CD14-positive monocyte (primary cell): Measurements from ENCODE around the gene UBL5. TPM values are rescaled to one million over a fixed set of nuclear protein-coding genes. Genes with fewer than 3 reads are reported as not detected.

ENCODE experiments used
- DNase-seq, 3 donors: peaks; one replicate each; pipeline ENCODE4 v3.0.0-alpha.2; 2011 to 2022
- H2AFZ ChIP-seq: 2 replicates; pipeline ENCODE4 v1.6.0; 2012; ENCODE audit warnings: mild to moderate bottlenecking, low read depth, low read length, inconsistent platforms; ENCODE audit not compliant: insufficient read depth, poor library complexity, severe bottlenecking
- H3K27ac ChIP-seq, 2 donors: 1 replicate in 1 of 2; 2 replicates in 1 of 2; pipeline ENCODE4 v1.5.1; 2012 to 2013; ENCODE audit warnings: low read length in 2 of 2, control low read depth in 1 of 2, inconsistent platforms in 1 of 2, low read depth in 1 of 2, mild to moderate bottlenecking in 1 of 2
- H3K27me3 ChIP-seq, 2 donors: one replicate each; pipeline versions ENCODE4 v1.6.0 to v1.6.1; 2011 to 2013; ENCODE audit warnings: low read length in 2 of 2; ENCODE audit not compliant: control insufficient read depth in 2 of 2, insufficient read depth in 2 of 2
- H3K36me3 ChIP-seq, 2 donors: replicated peaks in 1 of 2; 1 replicate in 1 of 2; 2 replicates in 1 of 2; pipeline versions ENCODE4 v1.5.1 to v1.6.1; 2012 to 2013; ENCODE audit warnings: low read length in 2 of 2, control low read depth in 1 of 2, inconsistent platforms in 1 of 2, mild to moderate bottlenecking in 1 of 2; ENCODE audit not compliant: insufficient read depth in 2 of 2, control insufficient read depth in 1 of 2
- H3K4me1 ChIP-seq, 2 donors: 1 replicate in 1 of 2; 2 replicates in 1 of 2; pipeline versions ENCODE4 v1.5.1 to v1.6.1; 2012 to 2013; ENCODE audit warnings: low read length in 2 of 2, control low read depth in 1 of 2, inconsistent platforms in 1 of 2, mild to moderate bottlenecking in 1 of 2, moderate library complexity in 1 of 2; ENCODE audit not compliant: insufficient read depth in 2 of 2, control insufficient read depth in 1 of 2
- H3K4me2 ChIP-seq: replicated peaks from 2 replicates; pipeline ENCODE3; 2012; ENCODE audit warnings: low read length, moderate library complexity, mild to moderate bottlenecking; ENCODE audit not compliant: poor library complexity, severe bottlenecking; ENCODE audit errors: extremely low read depth
- H3K4me3 ChIP-seq, 3 experiments: fragments of 200-600 bp in 1 of 3; sonication (generic) in 1 of 3; replicated peaks in 1 of 3; 1 replicate in 2 of 3; 2 replicates in 1 of 3; pipeline ENCODE4 v1.5.1; 2011 to 2013; ENCODE audit warnings: low read length in 3 of 3, mild to moderate bottlenecking in 3 of 3, control low read depth in 2 of 3, low read depth in 2 of 3, inconsistent platforms in 1 of 3, moderate library complexity in 1 of 3
- H3K79me2 ChIP-seq: 2 replicates; pipeline ENCODE4 v1.6.0; 2012; ENCODE audit warnings: mild to moderate bottlenecking, control low read depth, inconsistent platforms, low read length, moderate library complexity; ENCODE audit not compliant: insufficient read depth
- H3K9ac ChIP-seq: 2 replicates; pipeline ENCODE4 v1.6.0; 2017; ENCODE audit warnings: low read length, mild to moderate bottlenecking; ENCODE audit not compliant: insufficient read depth, poor library complexity, severe bottlenecking
- H3K9me3 ChIP-seq, 2 donors: replicated peaks in 1 of 2; 1 replicate in 1 of 2; 2 replicates in 1 of 2; pipeline versions ENCODE4 v1.5.1 to v1.6.1; 2012 to 2013; ENCODE audit warnings: low read length in 2 of 2, control low read depth in 1 of 2; ENCODE audit not compliant: control insufficient read depth in 1 of 2, insufficient read depth in 1 of 2
- H4K20me1 ChIP-seq: 2 replicates; pipeline ENCODE4 v1.6.0; 2012; ENCODE audit warnings: mild to moderate bottlenecking, low read length, control low read depth, moderate library complexity; ENCODE audit not compliant: insufficient read depth
- H3K27ac Mint-ChIP-seq, 7 donors: one replicate each; pipeline ENCODE4 v1.8.0; 2020; ENCODE audit warnings: mild to moderate bottlenecking in 7 of 7, mixed read lengths in 7 of 7, moderate library complexity in 6 of 7, inconsistent platforms in 2 of 7
- H3K27me3 Mint-ChIP-seq, 3 donors: one replicate each; pipeline ENCODE4 v1.8.0; 2021 to 2022; ENCODE audit warnings: low read depth in 3 of 3, mild to moderate bottlenecking in 3 of 3, mixed read lengths in 3 of 3, moderate library complexity in 3 of 3, inconsistent platforms in 1 of 3
- H3K36me3 Mint-ChIP-seq, 2 donors: one replicate each; pipeline ENCODE4 v1.8.0; 2020; ENCODE audit warnings: mixed read lengths in 2 of 2, inconsistent platforms in 1 of 2, mild to moderate bottlenecking in 1 of 2
- H3K4me1 Mint-ChIP-seq: one replicate; pipeline ENCODE4 v1.8.0; 2020; ENCODE audit warnings: mild to moderate bottlenecking, mixed read lengths
- H3K4me3 Mint-ChIP-seq, 2 donors: one replicate each; pipeline ENCODE4 v1.8.0; 2020; ENCODE audit warnings: mild to moderate bottlenecking in 2 of 2, mixed read lengths in 2 of 2, moderate library complexity in 1 of 2
- H3K9me3 Mint-ChIP-seq, 7 donors: one replicate each; pipeline ENCODE4 v1.8.0; 2020 to 2022; ENCODE audit warnings: mixed read lengths in 7 of 7, mild to moderate bottlenecking in 6 of 7, moderate library complexity in 6 of 7, inconsistent platforms in 2 of 7
- WGBS: methylation state at CpG from one replicate; pipeline ENCODE4 v1.1.5; 2013; ENCODE audit warnings: missing lambda C conversion rate; ENCODE audit not compliant: insufficient coverage; 5-methylcytosine and 5-hydroxymethylcytosine counted together
- intact Hi-C, 2 donors: fragments of 100-400 bp; cut with micrococcal nuclease; formaldehyde crosslinking; loops; one replicate each; pipeline versions ENCODE4 v1.15.0 to v1.15.1; 2023
- polyA plus RNA-seq, 3 donors: library from polyadenylated mRNA; depleted of rRNA in 1 of 3; unstranded in 2 of 3; stranded (reverse) in 1 of 3; fragments of 300-500 nt in 2 of 3; fragments of >200 nt in 1 of 3; fragmentation: Illumina TruSeq in 2 of 3; gene quantifications; 1 replicate in 2 of 3; 2 replicates in 1 of 3; pipeline ENCODE4 v1.2.3, GENCODE V29; 2012 to 2021
- TF ChIP-seq, protein P1 (sequence below): fragments of 200-600 bp; IDR thresholded peaks from one replicate; pipeline ENCODE4 v1.8.0; 2022; ENCODE audit warnings: antibody characterized with exemption, mild to moderate bottlenecking

Gene UBL5
- polyA plus RNA-seq, 3 donors = 713 to 783 (median 728) TPM

DNA sequence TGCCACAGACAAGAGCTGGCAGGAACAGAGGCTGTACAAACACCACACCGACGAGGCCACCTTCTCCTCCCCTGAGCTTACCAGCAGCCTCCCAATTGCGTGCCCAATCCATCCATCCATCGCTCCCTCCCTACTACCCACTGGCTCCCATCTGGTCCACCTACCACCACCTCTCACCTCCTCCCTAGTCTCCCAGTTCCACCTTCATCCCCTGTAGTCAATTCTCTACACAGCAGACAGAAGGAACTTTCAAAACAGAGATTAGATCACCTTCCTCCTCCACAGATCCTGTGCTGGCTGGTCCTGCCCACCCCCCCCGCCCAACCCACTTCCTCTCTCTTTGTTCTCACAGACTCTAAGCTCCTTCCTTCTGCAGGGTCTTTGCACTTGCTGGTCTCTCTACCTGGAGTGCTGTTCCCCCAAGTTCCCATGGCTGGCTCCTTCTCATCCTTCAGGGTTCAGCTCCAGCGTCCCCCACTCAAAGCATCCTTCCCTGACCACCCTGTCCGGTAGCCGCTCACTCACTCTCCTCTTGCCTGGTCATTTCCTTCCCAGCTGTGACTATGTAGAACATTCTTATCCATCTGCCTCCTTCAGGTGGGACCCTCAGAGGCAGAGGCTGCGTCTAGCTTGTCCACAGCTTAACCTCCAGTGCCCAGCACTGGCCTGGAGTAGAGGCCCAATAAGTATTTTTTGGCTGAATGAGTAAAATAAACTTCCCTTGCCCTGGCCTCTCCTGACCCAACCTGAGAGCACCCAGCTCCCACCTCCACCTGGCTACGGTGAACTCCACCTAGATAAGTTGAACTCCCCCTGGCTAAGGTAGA lies 30.4 kb downstream of the UBL5 start:
- Mint-ChIP-seq H3K9me3 (peaks cover 0 to 5% (median 4%) of the 10 kb centered on the region in 7 donors), H3K4me3 (no peak overlapping the region), H3K27ac (peak overlapping the region in 2 of 7 donors; percentile 59 to 79), H3K4me1 (peaks cover 14% of the 10 kb centered on the region), H3K27me3 (peaks cover 2 to 9% (median 3%) of the 10 kb centered on the region in 3 donors), H3K36me3 (peaks cover 0 to 5% of the 10 kb centered on the region in 2 donors)
- Histone ChIP-seq H3K79me2 (no peaks in the 10 kb centered on the region), H3K4me2 (no peak overlapping the region), H3K36me3 (no peaks in the 10 kb centered on the region), H3K4me1 (peaks cover 0 to 12% of the 10 kb centered on the region in 2 donors), H3K27me3 (no peaks in the 10 kb centered on the region), H3K9ac (no peak overlapping the region), H2AFZ (no peak overlapping the region), H3K9me3 (no peaks in the 10 kb centered on the region), H3K27ac (no peak overlapping the region), H4K20me1 (no peaks in the 10 kb centered on the region), H3K4me3 (no peak overlapping the region)
- intact Hi-C loops = no loop called here
- TF ChIP-seq, protein P1, sequence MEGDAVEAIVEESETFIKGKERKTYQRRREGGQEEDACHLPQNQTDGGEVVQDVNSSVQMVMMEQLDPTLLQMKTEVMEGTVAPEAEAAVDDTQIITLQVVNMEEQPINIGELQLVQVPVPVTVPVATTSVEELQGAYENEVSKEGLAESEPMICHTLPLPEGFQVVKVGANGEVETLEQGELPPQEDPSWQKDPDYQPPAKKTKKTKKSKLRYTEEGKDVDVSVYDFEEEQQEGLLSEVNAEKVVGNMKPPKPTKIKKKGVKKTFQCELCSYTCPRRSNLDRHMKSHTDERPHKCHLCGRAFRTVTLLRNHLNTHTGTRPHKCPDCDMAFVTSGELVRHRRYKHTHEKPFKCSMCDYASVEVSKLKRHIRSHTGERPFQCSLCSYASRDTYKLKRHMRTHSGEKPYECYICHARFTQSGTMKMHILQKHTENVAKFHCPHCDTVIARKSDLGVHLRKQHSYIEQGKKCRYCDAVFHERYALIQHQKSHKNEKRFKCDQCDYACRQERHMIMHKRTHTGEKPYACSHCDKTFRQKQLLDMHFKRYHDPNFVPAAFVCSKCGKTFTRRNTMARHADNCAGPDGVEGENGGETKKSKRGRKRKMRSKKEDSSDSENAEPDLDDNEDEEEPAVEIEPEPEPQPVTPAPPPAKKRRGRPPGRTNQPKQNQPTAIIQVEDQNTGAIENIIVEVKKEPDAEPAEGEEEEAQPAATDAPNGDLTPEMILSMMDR = no peak
- no peak for DNase-seq
- 58% methylated on average over 8 of the region's 10 CpGs for WGBS

DNA sequence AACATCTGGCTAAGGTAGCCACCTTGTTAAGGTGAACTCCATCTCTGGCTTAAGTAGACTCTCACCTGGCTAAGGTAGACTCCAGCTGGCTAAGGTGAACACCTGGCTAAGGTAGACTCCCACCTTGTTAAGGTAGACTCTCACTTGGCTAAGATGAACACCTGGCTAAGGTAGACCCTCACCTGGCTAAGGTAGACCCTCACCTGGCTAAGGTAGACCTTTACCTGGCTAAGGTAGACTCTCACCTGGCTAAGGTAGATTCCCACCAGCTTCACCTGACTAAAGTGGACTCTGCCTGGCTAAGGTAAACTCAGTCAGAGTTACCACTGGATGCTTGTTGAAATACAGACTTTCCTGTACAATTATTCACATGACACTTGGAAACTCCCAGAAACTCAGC lies 31.0 kb downstream of the UBL5 start:
- Mint-ChIP-seq H3K9me3 (peaks cover 0 to 5% (median 4%) of the 10 kb centered on the region in 7 donors), H3K36me3 (peaks cover 0 to 5% of the 10 kb centered on the region in 2 donors), H3K27ac (no peak overlapping the region), H3K4me3 (no peak overlapping the region), H3K27me3 (peaks cover 2 to 9% (median 3%) of the 10 kb centered on the region in 3 donors), H3K4me1 (peaks cover 14% of the 10 kb centered on the region)
- no peaks in the 10 kb centered on the region for H3K27me3 ChIP-seq
- H3K27ac ChIP-seq = no peak overlapping the region
- no peak overlapping the region for H3K9ac ChIP-seq
- no peaks in the 10 kb centered on the region for H4K20me1 ChIP-seq
- peaks cover 0 to 12% of the 10 kb centered on the region in 2 donors for H3K4me1 ChIP-seq
- H3K9me3 ChIP-seq = no peaks in the 10 kb centered on the region
- no peak for DNase-seq
- H3K79me2 ChIP-seq = no peaks in the 10 kb centered on the region
- intact Hi-C loops = no loop called here
- TF ChIP-seq, protein P1 = no peak
- H3K4me2 ChIP-seq = no peak overlapping the region
- no peak overlapping the region for H2AFZ ChIP-seq
- H3K36me3 ChIP-seq = no peaks in the 10 kb centered on the region
- no peak overlapping the region for H3K4me3 ChIP-seq
